M059J (cell line): Measurements from ENCODE around the gene PPHLN1. TPM values are rescaled to one million over a fixed set of nuclear protein-coding genes. Genes with fewer than 3 reads are reported as not detected.
A peak's percentile ranks its signal among the peaks of the same experiment; 100 is the strongest.
"Not testable (repeated sequence)": the region's sequence is repeated elsewhere in the genome, so short reads cannot be mapped to it uniquely, and the experiment has no call there.

Experiments used
- DNase-seq: peaks from one replicate; pipeline ENCODE4 v3.0.0-alpha.2; 2012; ENCODE audit warnings: low read depth
- total RNA-seq: library from RNA; depleted of rRNA; stranded (reverse); fragments of >200 nt; shearing (Covaris generic); gene quantifications from 2 replicates; pipeline ENCODE4 v1.2.3, GENCODE V29; 2014

Gene PPHLN1
- total RNA-seq, 1 experiment from 2014 or later = 93.1 TPM

DNA sequence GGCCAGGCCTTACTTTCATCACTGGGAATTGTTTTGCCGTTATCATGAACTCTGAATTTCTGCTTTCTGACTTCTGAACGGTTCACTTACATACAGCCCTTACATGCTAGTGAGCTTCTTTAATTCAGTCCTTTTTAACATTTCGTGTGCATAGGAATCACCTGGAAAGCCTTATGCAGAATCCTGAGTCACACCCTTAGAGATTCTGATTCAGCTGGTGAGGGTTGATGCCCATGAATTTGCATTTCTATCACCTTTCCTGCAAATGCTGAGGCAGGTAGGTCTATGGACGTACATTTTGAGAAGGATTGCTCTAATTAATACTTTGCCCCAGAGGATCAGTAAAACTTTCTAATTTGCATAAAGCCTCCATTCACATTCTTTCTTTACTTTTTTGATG, 44.0 kb downstream of the PPHLN1 start:
- no peak for DNase-seq

DNA sequence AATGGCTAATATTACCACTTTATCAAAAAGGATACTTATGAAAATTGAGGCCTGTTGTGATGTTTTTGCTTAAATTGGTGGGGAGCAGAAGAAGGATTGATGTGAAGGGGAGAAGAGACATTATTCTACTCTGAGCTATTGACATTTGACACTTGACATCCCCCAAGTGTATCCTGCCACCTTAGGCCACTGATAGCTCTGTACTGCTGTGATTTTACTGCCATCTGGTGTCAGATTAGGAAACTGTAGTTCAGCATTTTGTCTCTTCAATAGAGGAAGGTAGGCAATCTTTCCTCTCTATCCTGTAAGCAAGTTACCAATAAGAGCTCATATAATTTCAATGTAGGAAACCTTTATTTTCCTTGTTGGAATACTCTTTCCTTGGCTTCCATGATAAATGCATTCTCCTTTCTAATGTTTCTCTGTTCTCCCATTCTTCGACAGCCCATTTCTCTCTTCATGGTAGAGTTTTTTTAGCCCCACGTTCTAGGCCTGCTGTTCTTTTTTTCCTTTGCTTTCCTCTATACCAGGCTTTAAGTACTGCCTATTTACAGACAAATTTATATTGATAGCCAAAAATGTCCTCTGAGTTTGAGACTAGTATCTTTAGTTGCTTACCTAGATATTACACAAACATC, 46.3 kb downstream of the PPHLN1 start:
- peak; percentile 52 for DNase-seq

DNA sequence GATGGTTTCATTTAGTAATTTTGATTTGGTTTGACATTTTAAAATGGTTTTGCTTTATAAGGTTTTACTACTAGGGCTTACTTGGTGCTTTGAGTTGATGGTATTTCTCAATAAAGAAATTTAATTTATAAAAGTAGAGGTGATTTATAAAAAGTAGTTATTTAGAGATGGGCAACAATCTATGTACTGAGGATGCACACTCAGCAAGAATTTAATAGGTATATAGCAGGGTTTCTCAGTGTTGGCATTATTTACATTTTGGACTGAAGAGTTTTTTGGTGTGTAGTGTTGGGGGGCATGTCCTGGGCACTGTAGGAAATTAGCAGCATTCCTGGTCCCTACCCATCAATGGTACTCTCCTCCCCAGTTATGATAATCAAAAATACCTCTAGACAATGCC, 47.7 kb downstream of the PPHLN1 start:
- DNase-seq = no peak

DNA sequence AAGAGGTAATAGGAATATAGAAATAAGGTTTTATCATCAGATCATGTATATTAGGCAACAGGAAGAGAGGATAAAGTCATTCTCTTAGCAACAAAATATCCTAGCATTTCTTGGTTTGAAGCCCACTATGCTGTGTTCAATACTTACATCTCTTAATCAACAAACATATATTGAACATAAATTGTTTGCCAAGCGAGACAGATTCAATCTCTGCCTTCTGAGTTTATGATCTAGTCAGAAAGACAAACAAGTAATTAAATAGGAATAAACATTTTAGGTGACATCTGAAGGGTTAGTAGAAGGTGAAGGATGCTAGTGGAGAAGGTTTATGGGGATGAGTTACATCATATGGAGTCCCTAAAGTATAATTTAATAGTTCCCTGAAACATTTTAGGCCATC, 54.8 kb downstream of the PPHLN1 start:
- DNase-seq = no peak

DNA sequence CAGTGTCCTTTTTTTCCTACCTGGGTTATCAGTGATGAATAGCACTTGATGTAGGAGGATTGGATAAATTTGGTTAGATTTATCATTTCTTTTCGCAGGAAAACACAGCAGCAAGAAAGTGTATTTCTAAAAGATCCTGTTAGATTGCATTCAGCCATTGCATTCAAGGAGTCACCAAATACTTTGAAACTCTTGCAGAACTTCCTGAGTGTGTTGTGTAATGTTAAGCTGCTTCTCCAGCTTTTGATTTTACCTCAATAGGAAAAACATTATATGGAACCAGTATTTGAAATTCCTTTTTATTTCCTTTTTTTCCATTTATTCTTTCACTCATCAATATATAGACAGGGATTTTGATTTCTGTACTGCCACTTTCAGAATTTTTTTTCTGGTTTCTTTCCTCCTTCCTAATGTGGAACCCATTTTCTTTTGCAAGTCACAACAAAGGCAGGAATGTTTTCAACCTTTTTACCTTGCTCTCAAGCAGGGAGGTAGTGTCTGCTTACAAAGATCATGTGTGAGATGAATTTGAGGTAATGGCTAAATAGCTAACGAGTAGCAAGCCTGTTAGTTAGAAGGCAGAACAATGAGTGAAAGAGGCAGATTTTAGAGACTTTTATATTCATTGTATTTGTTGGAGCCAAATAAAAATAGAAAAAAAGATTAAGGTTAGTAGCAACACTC, 56.2 kb downstream of the PPHLN1 start:
- DNase-seq = no peak

DNA sequence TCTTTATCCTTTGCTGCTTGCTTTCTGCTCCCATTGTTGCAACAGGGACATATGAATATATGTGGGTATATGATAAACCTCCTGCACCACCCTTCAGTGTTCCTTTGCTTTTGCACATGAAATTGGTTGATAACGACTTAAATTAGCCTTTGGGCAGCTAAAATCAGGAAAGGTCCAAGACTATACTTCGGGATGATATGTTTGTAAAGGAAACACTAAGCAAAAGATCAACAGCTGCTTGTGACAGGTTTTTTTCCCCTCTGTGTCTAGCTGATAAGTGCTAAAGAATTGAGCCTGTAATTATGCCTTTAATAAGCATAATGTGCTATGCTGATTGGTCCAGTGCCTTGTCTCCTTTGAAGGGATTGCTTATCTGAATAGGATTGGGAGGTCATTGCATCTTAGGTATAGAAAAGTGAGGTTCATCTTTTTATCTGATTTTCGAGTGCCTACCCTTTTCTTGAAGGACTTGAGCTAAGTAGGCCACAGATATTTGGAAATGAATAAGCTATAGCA, 59.4 kb downstream of the PPHLN1 start:
- no peak for DNase-seq

DNA sequence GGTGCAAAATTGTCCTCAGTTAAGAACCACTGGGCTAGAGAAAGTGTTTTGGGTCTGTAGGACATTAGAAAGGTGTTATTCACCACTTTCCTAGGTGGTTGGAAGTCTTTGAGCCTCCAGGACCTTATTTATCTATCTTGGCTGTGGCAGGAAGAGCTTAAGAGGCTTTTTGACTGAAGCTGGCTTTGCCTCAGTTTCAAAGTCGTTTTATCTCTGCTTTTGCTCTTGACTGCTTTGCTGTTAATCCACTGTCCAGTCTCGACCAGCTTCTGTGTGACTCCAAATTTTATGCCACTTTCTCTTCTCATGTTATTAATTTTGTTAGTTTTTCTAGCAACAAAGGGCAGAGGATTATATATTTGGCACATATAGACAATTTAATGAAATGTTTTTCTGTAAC, 60.3 kb downstream of the PPHLN1 start:
- DNase-seq = no peak

DNA sequence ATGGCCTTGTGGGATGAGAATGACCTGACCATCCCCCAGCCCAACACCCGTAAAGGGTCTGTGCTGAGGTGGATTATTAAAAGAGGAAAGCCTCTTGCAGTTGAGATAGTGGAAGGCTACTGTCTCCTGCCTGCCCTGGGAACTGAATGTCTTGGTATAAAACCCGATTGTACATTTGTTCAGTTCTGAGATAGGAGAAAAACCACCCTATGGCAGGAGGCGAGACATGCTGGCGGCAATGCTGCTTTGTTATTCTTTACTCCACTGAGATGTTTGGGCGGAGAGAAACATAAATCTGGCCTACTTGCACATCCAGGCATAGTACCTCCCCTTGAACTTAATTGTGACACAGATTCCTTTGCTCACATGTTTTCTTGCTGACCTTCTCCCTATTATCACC, 62.1 kb downstream of the PPHLN1 start:
- not testable (repeated sequence) for DNase-seq

DNA sequence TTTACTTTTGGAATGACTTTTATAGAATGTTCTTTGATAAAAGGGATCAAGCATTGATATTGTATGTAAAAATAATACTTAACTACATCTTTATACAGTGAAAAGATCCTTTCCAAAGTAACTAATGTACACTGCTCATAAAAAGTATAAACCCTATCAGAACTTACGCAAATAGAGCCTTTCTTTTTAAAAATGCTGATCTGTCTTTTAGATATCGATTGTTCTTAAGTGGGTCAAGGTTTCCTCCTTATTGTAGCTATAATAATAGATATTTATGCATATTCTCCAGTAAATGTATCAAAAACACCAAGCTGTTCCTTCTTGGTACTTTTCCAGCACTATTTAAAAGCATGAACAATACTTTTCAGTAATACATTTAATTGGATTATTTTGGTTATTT, 68.5 kb downstream of the PPHLN1 start:
- DNase-seq = no peak

DNA sequence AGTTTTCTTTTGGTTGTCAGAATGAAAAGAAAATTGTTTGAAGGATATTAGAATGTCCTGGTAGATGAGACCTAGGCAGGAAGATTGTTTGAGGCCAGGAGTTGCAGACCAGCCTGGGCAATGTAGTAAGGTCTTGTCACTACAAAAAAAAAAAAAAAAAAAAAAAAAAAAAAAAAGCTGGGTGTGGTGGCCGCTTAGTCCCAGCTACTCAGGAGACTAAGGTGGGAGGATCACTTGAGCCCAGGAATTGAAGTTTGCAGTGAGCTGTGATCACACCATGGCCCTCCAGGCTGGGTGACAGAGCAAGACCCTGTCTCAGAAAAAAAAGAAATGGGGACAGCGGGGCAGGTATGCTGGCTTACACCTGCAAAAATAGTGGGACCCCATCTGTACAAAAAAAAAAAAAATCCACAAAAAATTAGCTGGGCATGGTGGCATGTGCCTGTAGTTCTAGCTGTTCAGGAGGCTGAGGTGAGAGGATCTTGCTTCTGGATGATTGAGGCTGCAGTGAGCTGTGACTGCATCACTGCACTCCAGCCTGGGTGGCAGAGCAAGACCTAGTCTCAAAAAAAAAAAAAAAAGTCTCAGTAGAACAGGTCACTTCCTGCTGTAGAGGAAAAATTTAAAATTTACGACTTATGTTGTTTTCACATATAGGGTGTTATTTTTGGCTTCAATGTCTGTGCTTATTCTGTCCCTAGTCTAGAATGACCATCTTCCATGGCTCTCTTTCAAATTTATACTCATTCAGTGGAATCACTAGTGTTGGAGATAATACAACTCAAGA, 70.7 kb downstream of the PPHLN1 start:
- peak; percentile 1 for DNase-seq

DNA sequence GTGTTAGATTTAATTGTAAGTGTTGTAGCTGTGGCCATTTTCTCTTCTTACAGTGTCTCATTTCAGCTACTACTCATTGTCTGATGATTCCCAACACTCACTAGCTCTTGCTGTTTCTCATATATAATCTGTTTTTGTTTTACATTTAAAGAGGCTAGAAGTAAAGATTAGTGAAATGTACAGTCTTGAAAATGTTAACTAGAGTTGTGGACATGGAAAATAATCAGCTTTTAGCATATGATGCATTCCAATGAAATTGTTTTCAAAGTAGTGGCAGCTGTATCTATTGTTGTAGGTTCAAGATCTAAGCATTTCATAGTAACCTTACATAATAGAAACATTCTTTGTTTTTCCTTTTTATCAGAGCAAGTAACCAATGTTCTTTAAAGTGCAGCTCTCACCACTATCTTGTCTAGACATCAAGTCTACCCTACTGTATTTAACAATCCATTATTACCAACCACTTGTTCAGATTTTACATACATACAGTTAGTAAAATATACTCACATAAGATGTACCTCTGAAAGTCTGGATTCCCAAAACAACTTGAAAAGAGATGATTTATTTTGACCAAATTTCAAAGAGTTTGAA, 76.9 kb downstream of the PPHLN1 start:
- no peak for DNase-seq

DNA sequence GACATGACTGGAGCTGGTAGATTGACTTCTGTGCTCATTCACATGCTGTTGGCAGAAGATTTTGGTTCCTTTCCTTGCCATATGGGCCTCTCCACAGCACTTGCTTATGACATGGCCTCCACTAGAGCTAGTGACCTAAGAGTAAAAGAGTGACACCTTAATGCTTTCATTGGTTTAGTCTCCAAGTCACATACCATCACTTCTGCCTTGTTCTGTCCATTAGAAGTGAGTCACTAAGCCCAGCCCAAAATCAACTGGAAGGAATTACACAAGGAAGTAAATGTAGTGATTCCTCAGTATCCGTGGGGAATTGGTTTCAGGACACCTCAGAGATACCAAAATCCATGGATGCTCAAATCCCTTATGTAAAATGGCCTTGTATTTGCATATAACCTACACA, 81.3 kb downstream of the PPHLN1 start:
- peak; percentile 5 for DNase-seq

DNA sequence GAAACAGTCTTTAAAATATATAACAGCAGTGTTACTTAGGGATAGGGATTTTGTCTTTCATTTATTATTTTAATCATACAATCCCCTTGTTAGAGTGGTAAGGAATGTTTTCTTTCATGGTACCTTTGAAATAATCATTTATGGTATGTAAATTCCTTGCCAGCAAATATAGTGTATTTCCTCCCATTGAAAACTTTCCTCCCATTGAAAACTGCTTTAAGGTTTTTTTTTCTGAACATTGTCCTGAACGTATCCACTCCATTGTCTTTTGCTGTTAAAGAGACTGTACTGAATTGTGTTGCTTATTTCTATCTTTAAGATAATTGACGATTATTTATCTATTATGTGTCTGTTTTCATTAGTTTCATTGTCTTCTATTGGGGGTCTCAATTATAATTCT, 83.5 kb downstream of the PPHLN1 start:
- no peak for DNase-seq

DNA sequence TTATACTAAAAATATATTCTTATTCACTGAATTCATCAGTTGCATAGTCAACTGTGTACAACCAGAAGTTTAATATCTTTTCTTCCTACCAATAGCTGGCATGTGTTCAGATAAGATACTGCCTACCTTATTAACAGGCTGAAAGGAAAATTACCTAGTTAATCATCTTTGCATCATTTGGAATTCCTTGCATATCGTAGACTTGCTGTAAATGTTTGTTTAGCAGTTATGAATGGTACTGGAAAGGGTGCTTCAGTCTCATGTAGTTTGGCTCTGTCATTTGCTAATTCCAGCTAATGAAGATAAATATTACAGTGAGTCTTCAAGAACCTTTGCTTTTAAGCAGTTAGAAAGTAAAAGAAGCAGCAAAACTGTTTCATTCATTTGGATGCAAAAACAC, 84.4 kb downstream of the PPHLN1 start:
- DNase-seq = no peak

DNA sequence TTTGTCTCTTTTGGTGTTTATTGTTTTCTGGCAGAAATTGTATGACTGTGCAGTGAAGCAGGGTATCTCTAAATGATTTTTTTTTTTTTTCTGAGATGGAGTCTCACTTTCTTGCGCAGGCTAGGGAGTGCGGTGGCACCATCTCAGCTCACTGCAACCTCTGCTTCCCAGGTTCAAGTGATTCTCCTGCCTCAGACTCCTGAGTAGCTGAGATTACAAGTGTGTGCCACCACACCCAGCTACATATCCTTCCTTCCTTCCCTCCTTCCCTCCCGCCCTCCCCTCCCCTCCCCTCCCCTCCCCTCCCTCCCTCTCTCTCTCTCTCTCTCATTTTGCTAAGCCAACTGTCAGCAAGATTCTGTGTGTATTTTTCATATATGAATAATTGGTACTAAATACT, 94.4 kb downstream of the PPHLN1 start:
- no peak for DNase-seq

DNA sequence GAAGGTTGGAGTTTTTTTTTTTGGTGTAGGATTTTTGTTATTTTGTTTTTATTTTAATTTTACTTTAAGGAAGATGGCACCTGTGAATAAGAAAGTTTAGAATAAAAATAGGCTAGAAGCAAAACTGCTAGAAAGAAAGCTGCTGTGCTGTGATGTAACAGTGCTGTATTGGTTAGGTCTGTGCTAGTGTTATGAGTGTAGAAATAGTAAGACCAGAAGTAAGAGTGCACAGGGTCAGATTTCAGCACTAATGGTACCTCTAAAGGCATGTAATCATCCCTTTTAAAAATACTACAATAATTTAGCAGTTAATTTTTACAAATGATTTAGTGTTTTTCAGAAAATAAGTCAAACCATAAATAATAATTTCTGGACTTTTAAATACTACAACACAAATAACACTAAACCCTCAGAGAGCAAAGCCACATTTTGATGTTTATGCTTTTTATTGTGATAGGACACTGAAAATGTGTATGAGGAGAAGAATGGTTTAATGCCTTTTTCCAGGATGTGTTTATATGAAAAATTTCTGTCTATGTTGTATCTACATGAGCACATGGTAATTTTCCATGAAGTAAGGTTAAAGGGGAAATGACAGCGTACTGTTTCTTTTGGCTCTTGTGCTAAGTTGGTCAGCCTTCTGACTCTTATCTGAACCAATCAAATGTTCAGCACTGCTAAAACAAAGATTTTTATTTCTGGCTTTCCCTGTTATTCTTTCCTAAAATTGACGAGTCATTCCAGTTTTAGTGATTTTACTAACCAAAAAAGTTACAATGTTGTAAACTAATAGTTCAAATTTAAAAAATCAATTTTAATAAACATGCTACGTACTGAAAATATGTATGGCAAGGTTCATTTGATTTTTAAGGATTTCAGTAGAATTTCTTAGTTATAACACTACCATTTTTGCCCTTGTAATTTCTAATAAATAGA, 96.1 kb downstream of the PPHLN1 start:
- DNase-seq = peak; percentile 52

DNA sequence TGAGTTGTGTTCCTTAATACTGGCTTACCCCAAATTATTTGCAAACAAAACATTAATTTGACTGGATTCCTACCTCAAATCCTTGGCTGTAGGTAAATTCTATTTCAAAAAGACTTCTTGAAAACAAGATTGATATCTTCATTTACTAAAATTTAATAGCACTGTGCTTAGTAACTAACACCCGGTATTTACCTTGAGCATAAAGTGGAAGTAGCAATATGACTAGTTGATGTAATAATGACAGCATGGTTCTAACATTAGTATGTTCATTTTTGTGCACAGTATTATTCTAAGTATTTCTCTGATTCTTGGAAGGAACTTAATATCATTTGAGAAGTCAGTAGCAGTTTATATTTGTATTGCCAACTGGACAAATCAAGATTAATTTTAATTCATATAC, 96.8 kb downstream of the PPHLN1 start:
- no peak for DNase-seq

DNA sequence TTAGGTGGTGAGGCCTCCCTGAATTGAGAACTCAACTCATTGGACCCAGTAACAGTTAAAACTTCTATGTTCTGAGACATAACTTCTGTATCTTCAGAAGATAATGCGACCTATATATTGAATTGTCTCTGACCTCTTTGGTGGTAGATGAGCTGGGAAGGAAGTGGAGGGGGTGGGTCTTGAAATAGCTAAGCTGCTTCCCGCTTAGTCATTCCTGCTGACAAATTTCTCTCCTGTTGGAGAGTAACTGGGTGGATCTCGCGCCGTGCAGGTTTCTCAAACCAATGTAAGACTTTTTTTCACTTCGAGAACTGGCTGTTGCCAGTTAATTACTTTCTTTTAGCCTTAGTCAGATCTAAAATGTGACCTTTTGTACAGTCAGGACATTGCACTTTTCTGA, 100.8 kb downstream of the PPHLN1 start:
- DNase-seq = peak; percentile 55

DNA sequence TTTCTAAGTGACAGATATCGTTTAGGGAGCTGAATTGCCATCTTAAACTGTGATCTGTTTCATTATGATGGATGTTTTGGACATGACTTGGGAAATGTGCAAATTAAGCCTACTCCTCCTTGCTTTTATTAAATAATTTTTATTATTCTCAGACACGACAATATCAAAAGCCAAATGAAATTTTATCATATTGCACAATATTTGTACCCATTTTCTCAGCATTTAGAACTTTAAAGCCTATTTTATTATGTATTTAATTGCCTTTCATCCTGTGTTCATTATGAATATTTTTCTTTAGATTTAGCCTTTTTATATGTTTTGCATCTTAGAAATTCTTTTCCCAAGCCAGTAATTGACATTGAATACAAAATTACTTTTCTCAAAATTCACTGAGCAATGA, 102.9 kb downstream of the PPHLN1 start:
- no peak for DNase-seq

DNA sequence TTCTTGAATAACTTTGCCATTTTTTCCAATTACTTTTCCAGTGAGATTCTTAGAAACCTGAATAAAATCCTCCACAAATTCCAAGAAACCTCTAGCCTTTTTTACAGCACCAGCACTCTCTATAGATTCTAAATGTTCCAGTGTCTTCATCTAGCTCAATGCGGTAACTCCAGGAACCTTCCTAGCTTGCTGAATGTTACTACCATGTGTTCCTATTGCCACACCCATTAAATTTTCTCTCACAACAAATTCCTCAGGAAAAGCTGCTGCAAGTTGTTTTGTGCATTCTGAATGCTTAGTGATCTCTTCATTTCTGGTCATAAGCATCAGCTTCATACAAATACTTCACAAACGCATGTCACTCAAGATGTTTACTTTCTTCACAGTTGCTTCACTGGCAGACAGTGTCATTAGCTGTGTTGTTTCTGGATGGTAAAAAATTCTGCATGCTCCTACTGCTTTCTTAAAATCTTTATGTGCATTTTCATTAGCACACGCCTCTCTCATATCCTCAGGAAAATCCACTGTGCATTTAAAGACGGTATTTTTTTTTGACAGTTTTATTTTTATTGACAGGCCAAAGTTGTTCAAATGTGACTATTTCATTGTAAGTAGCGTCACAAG, 106.7 kb downstream of the PPHLN1 start:
- DNase-seq = no peak

DNA sequence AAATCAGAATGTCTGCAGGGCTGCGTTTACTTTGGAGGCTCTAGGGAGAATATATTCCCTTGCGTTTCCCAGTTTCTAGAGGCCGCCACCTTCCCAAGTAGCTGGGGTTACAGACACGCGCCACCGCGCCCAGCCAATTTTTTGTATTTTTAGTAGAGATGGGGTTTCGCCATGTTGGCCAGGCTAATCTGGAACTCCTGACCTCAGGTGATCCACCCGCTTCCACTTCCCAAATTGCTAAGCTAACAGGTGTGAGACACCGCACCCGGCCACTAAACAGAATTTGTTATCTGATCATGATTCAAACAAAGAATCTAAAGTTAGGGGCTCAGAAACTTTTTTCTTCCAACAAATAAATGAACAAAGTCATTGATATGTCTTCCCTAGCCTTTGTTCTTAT, 114.6 kb downstream of the PPHLN1 start:
- no peak for DNase-seq
